NCI-H1436 (cell line): ENCODE measurements around the gene HDHD5.
A peak's percentile ranks its signal among the peaks of the same experiment; 100 is the strongest.
"Not testable (repeated sequence)": the region's sequence is repeated elsewhere in the genome, so short reads cannot be mapped to it uniquely, and the experiment has no call there.

Experiments used
- DNase-seq: peaks from one replicate; lab custom pipeline; 2025; lab: John Stamatoyannopoulos, UW

HDHD5 gene

DNA sequence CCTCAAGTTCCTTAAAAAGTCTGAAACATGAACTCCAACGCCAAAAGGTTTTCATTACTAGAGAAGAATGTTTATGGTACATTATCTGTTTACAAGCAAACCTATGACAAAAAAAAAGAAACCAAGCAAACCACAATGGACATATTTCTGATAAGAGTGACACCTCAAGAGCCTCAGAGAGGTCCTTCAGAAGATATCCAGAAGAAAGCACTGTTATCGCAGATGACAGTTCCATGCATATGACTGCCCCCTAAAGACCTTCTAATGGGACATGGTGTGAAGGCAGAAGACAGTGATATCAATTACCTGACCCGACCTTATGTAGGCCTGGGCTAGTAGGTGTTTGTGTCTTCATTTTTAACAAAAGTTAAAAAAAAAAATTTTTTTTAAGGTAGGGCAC lies 3.1 kb downstream of the HDHD5 start:
- DNase-seq: no peak

DNA sequence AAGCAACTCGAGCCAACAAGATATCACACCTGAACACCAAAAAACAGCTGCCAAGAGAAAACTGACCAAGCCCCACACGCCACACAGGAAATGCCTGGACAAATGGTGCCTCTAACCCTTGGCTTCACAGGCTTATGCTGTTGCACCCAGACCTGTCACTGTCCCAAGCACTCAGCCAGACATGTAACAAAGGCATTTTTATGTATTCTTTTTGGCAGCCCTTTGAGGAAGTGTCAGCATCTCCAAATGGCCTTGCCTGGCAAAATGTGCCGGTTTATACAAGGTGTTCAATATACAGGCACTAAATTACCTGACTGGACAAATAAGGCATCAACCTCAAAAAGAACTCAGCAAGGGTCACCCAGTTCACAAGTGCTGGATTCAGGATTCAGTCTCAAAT lies 6.1 kb downstream of the HDHD5 start:
- no peak for DNase-seq

DNA sequence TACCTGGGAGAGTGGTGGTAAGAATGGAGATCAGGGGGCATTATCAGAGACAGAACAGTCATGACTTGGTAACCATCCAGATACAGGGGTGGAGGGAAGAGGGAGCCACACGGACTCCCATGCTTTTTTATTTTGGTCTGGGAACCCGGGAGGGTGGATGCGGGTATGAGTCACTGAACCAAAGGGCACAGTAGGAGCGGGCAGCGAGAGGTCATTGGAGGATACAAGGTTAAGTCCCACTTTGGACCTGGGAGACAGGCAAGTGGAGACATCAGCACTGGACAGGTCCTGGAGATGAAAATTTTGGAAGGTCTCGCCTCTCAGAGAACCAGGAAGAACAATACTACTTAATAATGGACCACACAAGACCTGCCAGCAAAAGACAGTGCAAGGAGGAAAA lies 6.7 kb downstream of the HDHD5 start:
- DNase-seq: no peak

DNA sequence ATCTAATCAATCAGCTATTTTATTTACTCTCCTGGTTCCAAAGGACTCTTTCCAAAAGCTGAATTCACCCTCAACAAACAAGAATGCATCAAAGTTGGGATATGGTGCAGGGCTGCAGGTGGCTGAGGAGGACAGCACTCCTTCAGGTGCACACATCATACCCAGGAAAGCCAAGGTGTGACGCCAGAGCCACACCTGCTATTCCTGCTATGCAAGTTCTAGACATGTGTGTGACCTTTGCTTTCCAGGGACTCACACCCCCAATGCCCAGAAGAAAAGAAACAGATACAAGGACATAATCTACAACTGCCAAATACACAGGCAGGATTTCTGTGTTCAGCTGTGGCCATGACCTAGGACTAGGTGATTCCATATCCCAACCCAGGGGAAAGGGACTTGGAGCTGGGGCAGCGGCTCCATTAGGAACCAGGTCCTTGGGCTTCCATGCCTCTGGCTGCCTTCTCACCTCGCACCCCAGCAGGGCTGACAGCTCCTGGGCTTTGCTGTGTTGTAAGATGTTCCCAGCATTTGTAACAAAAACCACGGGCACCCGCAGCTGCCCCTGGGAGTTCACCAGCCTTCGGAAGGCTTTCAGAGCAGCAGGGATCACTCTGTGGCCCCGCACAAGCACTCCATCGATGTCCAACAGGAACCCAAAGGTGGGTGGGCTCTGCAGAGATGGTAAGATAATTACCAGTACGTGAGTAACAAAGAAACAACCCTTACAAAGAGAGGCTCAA lies 9.8 kb downstream of the HDHD5 start:
- no peak for DNase-seq

DNA sequence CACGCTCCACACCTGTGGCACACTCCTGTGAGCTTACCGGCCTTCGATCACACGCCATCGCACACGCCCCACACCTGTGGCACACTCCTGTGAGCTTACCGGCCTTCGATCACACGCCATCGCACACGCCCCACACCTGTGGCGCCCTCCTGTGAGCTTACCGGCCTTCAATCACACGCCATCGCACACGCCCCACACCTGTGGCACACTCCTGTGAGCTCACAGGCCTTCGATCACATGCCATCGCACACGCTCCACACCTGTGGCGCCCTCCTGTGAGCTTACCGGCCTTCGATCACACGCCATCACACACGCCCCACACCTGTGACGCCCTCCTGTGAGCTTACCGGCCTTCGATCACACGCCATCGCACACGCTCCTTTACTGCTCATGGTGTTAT lies 11.6 kb downstream of the HDHD5 start:
- not testable (repeated sequence) for DNase-seq

DNA sequence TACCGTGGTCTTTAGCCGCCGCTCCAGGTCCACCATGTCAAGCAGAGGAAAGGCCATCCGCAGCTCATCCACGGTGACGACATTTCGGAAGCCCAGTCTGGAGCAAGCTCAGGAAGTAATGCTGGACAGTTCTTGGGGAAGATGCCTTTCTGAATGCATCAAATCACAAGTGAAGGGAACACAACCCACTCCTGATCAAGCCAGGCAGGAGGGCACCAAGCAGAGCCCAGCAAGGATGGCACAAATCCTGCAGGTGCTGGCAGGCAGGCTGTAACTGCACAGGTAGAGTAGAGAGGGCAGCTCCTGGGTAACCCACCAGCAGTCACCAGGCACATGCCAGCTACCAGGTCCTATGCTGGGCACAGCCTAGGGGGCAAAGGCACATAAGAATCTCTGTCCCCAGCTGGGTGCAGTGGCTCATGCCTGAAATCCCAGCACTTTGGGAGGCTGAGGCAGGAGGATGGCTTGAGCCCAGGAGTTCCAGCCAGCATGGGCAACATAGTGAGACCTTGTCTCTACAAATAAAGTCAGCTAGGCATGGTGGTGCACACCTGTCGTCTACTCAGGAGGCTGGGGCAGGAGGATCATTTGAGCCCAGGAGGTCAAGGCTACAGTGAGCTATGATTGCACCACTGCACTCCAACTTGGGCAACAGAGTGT lies 13.9 kb downstream of the HDHD5 start:
- DNase-seq: no peak

DNA sequence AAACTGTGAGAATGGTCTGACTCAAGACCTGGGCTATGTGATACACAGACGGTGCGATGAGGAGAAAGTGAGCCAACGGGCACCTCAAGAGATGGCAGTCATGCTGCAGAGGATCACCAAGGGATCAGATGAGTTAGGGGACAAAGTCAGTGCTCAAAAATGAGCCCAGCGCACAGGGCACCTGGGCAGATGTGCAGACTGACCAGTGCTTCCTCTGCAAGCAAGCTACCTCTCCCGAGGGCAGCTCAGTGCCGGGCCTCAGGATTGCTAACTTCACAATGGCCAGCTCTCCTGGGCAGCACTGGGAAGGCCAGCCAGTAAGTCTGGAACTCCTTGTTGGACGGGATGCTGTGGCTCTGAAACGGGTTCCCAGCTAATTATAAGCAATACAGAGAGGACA lies 15.3 kb downstream of the HDHD5 start:
- DNase-seq: no peak

DNA sequence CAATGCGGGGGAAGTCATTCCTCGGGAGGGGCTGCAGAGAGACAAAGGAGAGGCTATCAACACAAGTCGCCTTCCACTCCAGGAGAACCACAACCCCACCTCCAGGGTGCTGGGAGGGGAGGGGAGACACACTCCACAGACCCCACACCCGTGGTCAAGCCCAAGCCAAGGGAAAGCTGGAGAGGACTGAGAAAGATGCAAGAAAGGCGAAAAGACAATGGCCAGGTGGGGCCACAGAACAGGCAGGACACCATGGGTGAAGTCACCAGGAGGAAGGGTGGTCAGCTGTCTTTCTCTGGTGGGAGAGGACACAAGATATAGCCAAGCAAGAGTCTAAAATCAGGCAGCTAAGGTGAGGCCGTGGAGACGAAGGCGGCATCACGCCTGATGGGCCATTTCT lies 16.0 kb downstream of the HDHD5 start:
- DNase-seq: no peak

DNA sequence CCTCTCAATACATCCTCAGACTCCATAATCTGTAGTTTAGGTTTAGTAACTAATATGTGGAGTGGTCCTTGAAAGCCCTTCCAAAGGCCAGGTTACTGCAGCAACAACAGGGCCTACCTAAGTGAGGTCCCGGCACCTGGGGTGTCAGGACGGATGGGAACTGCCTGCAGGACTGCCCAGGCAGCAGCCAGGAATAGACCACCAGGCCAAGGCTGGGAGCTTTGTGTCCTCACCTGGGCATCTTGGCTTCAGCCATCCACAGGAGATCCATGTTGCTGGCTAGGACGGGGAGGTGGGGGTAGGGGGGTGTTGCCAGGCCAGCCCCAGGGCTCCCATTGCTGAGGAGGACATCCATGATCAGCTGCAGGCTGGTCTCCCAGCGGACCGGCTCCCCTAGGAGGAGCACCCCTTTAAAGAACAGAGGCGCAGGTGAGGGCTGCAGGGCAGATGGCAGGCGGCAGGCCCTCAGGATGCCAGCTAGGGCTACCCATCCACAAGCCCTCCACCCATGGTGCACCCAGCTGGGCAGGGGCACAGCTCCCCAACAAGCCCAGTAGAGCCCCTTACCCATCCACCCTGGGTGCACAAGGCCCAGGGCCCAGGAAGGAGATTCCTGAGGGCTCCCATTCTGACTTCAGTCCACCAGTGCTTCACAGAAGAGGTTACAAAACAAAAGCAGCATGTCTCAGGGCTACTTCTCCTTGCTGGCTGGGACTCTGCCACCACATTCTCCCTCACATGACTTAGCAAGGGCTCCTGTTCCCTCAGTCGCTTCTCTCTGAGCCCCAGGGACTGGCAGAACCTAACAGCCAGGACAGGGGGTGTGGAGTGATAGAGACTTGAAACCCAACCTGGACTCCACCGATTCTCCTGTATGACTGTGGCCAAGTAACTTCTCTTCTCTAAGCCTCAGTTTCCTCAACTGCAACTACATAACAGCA lies 18.0 kb downstream of the HDHD5 start:
- no peak for DNase-seq

DNA sequence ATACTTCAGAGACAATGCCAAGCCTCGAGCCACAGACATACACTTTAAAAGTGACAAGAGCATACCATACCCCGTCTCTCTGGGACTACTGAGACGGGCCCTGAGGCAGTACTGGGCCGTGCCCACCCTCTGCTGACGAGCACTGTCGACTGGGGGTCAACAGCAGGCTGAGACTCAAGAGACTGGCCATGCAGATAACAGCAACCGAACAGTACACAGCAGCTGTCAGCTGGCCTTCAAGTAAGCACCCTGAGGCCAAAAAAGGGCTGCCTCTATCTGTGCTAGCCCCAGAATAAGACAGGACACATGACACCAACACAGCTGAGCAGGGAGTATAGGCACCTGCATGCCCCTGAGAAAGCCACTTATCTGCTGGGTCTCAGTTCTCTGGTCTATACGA lies 19.1 kb downstream of the HDHD5 start:
- no peak for DNase-seq

DNA sequence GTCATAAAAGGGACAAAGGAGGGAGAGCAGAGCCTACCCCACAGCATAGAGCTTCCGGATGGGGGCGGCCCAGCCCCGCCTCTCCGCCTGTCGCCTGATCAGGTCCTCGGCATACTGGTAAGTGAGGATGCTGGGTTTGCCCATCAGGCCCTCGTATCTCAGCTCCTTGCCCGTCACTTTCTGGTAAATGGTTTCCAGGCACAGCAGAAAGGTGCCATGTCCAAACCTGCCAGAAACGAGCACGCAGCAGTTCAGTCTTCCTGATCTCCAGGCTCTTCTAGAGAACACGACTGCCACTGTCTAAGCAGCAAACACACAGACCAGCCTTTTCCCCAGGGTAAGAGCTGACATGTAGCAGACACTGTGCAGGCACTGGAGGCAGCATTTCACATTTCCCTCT lies 20.6 kb downstream of the HDHD5 start:
- no peak for DNase-seq

DNA sequence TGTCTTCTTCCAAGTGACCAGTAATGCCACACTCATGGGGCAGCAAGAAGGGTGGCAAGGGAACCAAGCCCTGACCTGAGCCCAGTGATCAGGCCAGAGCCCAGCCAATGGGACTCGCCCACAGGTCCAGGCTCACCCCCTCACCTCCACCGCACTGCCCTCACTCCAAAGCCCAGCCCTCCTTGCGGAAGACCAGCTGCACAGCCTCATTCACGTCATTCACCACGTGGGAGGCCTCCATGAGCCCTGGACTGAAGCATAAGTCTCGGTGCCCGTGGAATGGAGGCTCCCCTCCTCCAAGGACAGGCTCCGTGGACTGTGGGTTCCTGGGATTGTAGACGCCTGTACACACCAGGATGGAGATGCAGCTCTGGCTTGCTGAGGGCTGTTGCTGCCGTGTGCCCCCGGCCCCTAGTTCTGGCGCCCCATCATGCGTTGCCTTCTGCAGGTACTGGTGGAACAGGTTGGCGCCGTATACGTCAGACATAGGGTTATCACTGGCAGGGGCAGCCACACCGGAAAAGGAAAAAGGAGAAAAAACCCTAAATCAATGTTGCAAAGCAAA lies 21.1 kb downstream of the HDHD5 start:
- DNase-seq: no peak

DNA sequence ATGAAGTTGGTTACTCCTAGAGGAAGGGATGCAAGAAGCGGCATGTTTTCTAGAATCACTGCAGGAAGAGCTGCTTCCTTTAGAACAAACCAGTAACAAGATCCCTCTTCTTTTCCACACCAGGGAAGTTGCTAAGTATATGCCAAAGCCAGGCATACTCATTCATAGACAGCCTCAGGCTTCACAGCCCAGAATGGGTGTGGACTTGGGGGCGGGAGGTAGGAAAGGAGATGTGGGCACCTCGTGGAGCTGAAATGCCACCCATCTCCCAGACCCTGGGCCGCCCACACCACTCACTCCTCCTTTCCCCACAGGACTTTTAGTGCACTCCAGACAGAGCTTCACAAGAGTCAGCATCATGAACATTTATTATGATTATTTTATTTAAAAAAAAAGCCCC lies 21.9 kb downstream of the HDHD5 start:
- no peak for DNase-seq

DNA sequence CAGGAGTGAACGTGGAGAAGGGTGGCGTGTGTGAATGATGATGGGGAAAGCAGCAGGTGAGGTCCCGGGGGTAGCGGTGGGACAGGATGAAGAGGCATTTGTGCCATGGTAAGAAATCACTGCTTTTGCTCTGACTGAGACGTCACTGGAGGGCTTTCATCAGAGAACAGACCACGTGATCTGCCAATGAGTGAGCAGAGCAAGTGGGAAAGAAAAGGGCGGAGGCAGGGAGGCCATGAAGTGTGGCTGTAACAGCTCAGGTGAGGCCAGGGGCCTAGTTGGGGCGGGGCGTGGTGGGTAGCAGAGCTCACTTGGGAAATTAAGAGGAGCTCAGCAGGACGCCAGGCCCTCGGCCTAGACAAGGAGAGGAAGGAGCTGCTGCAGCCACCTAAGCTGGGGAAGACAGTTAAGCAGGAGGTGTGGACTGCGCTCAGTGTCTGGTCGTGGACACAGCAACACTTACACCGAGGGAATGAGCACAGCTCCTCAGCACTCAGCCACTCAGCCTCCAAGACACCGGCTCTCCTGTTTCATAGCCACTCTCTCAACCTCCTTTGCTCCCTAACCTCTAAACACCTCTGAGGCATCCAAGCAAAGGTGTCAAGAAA lies 23.8 kb downstream of the HDHD5 start:
- DNase-seq: no peak

DNA sequence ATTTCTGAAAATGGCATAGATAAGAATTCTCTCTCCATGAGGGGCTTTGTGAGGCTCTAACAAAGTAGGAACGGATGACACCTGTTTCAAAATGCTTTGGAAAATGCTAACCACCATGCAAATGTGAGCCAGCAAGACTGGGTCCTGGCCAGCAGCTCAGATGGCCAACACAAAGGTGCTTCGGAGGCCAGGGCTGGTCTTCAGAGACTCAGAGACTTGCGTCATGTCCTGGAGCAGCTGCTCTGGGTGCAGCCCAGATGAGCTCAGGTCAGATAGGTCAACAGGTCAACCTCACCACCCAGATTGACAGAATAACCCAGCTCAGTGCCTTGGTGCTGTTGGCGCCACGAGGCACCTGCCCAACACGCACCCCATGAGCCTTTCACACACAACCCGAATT lies 25.9 kb downstream of the HDHD5 start:
- DNase-seq: no peak

DNA sequence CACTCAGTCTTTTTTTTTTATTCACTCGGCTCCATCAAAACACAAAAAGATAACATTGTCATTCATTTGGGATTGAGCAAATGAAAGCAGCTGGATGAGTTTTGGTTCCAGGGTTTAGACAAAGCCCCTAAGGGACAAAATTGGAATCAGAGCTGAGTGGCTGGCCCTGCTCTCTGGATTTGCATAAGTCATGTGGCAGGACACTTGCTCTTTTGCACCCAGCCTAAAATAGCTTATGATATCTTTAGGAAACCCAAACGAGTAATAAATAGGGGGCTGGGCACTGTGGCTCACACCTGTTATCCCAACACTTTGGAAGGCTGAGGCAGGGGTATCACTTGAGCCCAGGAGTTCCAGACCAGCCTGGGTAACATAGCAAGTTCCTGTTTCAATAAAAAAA lies 27.0 kb downstream of the HDHD5 start:
- no peak for DNase-seq

DNA sequence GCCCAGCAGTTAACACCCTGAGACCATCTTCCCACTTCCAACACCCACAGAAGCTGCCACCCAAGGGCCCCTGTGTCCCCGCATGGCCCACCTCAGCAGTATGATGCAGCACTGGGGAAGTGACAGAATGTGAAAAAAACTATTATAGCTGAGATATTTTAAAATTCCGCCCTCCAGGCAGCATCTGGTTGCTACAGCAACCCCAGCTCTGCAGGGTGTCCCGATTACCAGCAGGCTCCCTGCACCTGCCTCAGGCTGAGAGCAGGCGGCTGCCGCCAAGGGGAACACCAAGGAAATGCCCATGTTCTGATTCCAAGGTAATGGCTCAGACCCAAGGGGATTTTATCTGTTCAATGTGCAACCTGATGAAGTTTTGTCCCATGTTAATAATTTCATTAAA lies 27.4 kb downstream of the HDHD5 start:
- DNase-seq: peak; percentile 12

DNA sequence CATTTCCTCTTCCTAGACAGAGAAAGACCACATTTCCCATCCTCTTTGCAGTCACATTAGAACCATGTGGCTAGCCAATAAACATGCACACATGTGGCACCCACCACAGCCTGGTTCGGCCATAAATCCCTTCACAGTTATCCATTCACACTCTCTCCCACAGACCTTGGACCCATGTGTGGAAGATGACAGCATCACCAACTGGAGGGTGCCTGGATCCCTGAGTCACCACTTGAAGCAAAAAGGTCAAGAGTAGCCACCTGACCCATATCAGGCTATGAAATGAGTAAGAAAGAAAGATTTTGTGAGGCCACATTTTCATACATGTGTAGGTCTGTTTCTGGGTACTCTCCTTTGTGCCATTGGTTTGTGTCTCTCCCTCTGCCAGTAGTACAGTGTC lies 28.9 kb downstream of the HDHD5 start:
- DNase-seq: no peak

DNA sequence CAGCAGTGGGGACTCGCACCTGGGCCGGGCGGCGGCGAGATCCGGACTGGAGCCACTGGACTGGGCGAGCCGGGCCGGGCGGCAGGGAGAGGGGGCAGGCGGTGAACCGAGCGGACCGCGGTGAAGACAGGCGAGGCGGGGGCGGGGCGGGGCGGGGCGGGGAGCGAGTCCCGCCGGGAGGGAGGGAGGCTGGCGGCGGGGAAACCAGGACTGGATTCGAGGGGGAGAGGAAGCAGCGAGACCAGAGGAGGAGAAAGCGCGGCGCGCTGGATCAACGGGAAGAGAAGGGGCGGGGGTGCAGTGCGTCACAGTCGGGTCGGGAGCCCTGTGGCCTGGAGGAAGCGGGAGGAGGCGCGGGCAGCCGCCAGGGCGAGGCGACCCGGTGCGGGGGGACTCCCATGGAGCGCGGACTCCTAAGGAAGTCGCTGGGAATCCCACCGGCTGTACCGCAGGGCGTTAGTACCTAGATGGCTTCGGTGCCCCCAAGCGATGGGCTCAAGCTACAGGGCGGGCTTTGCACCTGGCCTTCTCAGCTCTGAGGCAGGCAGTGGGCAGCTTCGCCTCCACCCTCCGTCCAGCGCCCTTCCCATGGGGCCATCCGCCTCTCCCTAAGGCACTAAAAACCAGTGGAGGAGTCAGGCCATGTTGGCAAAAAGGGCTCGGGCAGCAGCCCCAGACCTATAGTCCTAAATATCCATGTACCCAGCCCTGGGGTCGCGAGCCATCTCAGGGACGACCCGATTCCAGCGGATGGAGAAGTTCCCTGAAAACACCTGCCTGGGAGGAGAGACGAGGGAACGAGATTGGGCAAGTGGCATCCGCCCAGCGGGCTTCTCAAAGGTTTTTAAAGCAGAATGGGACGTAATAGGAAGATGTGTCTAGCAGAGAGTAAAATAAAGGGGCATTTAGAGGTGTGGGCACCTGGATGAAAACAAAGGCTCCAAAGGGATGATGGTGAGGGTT lies 37.6 kb downstream of the HDHD5 start, which contains the start of gene TMEM121B:
TMEM121B (minus strand) TSS at position 128 of the 963 bp plus-strand sequence. CDS start 233 bp downstream, outside the sequence.
- peak; percentile 89 for DNase-seq

DNA sequence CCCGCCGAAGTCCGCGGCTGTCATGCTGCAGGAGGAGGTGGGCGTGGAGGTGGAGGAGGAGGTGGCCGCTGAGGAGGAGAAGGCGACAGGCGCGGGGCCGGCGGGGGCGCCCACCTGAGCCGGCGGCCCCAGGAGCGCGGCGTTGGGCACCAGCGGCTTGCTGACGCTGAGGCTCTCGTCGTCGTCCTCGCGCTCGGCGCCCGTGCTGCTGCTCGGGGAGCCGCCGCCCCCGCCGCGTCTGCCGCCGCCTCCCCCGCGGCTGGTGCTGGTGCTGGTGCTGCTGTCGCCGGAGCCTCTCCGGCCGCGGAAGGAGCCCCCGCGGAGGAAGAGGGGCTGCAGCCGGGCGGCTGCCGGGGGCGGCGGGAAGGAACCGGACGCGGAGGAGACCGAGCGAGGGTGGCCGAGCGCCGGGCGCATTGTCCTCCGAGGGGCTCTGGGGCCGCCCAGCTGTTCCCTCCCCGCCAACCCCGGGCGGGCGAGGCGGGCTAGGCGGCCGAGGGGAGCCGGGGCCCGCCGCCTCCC lies 38.3 kb downstream of the HDHD5 start:
- no peak for DNase-seq
